ENCODE measurements around the gene TNRC6A. TPM values are rescaled to one million over a fixed set of nuclear protein-coding genes. Genes with fewer than 3 reads are reported as not detected.

The TNRC6A gene
- total and polyA plus RNA-seq, 2 of the 13 experiments (the other 11 are each of a cell fraction or from before 2014, with no cell fraction given): 30.9 to 43.6 TPM

GRCh38 chr16:24841291-24841690 lies 111.8 kb downstream of the TNRC6A start:
- intact Hi-C loops (cut with micrococcal nuclease; ENCODE audit: unreplicated experiment): no loop called here
- Histone ChIP-seq H3K4me3 (replicated peaks in 1 of 3; ENCODE audit: insufficient read depth in 1 of 3, low read depth in 2 of 3, low read length in 3 of 3) (no peak overlapping the region), H2AFZ (ENCODE audit: low read length) (no peak overlapping the region), H3K27me3 (ENCODE audit: control insufficient read depth in 1 of 2, insufficient read depth in 2 of 2, low read length in 2 of 2) (no peaks in the 10 kb centered on the region), H4K20me1 (ENCODE audit: insufficient read depth, low read length) (no peaks in the 10 kb centered on the region), H3K79me2 (ENCODE audit: insufficient read depth, low read length) (no peaks in the 10 kb centered on the region), H3K9me3 (ENCODE audit: low read length) (no peaks in the 10 kb centered on the region), H3K9ac (ENCODE audit: insufficient read depth, low read depth, low read length) (no peak overlapping the region), H3K36me3 (replicated peaks in 1 of 2; ENCODE audit: control insufficient read depth in 1 of 2, insufficient read depth in 2 of 2, low read length in 2 of 2) (no peaks in the 10 kb centered on the region), H3K27ac (ENCODE audit: extremely low read length, insufficient read depth, low read length) (peak overlapping the region; percentile 8), H3K4me2 (ENCODE audit: low read depth, low read length) (no peak overlapping the region), H3K4me1 (ENCODE audit: insufficient read depth, low read length) (peaks cover 78% of the 10 kb centered on the region)
- POLR2A ChIA-PET: no interaction called here
- CTCF ChIA-PET (ENCODE audit: low intra/inter-chr PET ratio, low total read pairs): no interaction called here
- BruUV-seq (replicated peaks): no TSS peak
- DNase-seq (ENCODE audit: low spot score): no peak
- TF ChIP-seq RFXANK (CRISPR knock-in tag; IDR thresholded peaks at IDR 0.05) (no peak), ZSCAN12 (CRISPR knock-in tag; IDR thresholded peaks at IDR 0.05) (no peak)
- no peak for FAIRE-seq
- no peak for ATAC-seq
- in situ Hi-C loops (cut with HindIII; ENCODE audit: extremely low pct_ligation_motif_present, low pct_unique_long_range_greater_than_20kb): no loop called here

- Histone ChIP-seq H3K4me3 (replicated peaks in 1 of 3; ENCODE audit: insufficient read depth in 1 of 3, low read depth in 2 of 3, low read length in 3 of 3) (peak overlapping the region in 1 of 3 experiments; percentile 34; a peak in 2 of 6 replicates), H2AFZ (ENCODE audit: low read length) (no peak overlapping the region), H3K4me1 (ENCODE audit: insufficient read depth, low read length) (peaks cover 61% of the 10 kb centered on the region), H3K9ac (ENCODE audit: insufficient read depth, low read depth, low read length) (peak overlapping the region; percentile 41; the same call in 1 of the 2 replicates), H3K79me2 (ENCODE audit: insufficient read depth, low read length) (no peaks in the 10 kb centered on the region), H3K4me2 (ENCODE audit: low read depth, low read length) (peak overlapping the region; percentile 56), H3K27ac (ENCODE audit: extremely low read length, insufficient read depth, low read length) (peak overlapping the region; percentile 75), H3K27me3 (ENCODE audit: control insufficient read depth in 1 of 2, insufficient read depth in 2 of 2, low read length in 2 of 2) (no peaks in the 10 kb centered on the region), H3K36me3 (replicated peaks in 1 of 2; ENCODE audit: control insufficient read depth in 1 of 2, insufficient read depth in 2 of 2, low read length in 2 of 2) (no peaks in the 10 kb centered on the region), H3K9me3 (ENCODE audit: low read length) (no peaks in the 10 kb centered on the region), H4K20me1 (ENCODE audit: insufficient read depth, low read length) (no peaks in the 10 kb centered on the region)
- intact Hi-C loops (cut with micrococcal nuclease; ENCODE audit: unreplicated experiment) (no loop called here), in situ Hi-C loops (cut with HindIII; ENCODE audit: extremely low pct_ligation_motif_present, low pct_unique_long_range_greater_than_20kb) (no loop called here)
- peak; percentile 91 for FAIRE-seq
- POLR2A ChIA-PET: no interaction called here
- CTCF ChIA-PET (ENCODE audit: low intra/inter-chr PET ratio, low total read pairs): no interaction called here
- peak; percentile 75 for ATAC-seq
- peak; percentile 90 for DNase-seq (ENCODE audit: low spot score)
- 37% methylated on average over 17 of the region's 17 CpGs for WGBS (ENCODE audit: low lambda C conversion rate)
- BruUV-seq (replicated peaks): no TSS peak
- peak; percentile 79; the same call in 1 of the 2 replicates for TF ChIP-seq CBX5 (CRISPR knock-in tag; IDR thresholded peaks at IDR 0.05; ENCODE audit: borderline replicate concordance)
- peak; percentile 27; the same call in 1 of the 2 replicates for TF ChIP-seq ZNF501 (CRISPR knock-in tag; IDR thresholded peaks at IDR 0.05)
- TF ChIP-seq ATF5 (CRISPR knock-in tag; IDR thresholded peaks at IDR 0.05; ENCODE audit: low read depth): no peak
- TF ChIP-seq KDM3A (CRISPR knock-in tag; IDR thresholded peaks at IDR 0.05; ENCODE audit: low read depth): peak; percentile 46; the same call in 1 of the 2 replicates
- peak; percentile 58 for TF ChIP-seq UBTF (CRISPR knock-in tag; IDR thresholded peaks at IDR 0.05)
- peak; percentile 97 for TF ChIP-seq ATF3 (CRISPR knock-in tag; IDR thresholded peaks at IDR 0.05)
- TF ChIP-seq ZMYM2 (CRISPR knock-in tag; IDR thresholded peaks at IDR 0.05): peak; percentile 34; the same call in 1 of the 2 replicates
- 0 out of 2 replicates have a peak, but pooled peaks have one; percentile 89 for TF ChIP-seq NFE2L1 (CRISPR knock-in tag; IDR thresholded peaks at IDR 0.05; ENCODE audit: borderline replicate concordance)
- TF ChIP-seq ZBTB37 (CRISPR knock-in tag; IDR thresholded peaks at IDR 0.05): 0 out of 2 replicates have a peak, but pooled peaks have one; percentile 15
- peak; percentile 60; the same call in 1 of the 2 replicates for TF ChIP-seq ZNF878 (CRISPR knock-in tag; IDR thresholded peaks at IDR 0.05)
These were observed 114.9 kb downstream of the TNRC6A start for GRCh38 chr16:24844101-24845030.
